ENCODE measurements around the gene FBXW11. TPM values are rescaled to one million over a fixed set of nuclear protein-coding genes. Genes with fewer than 3 reads are reported as not detected.
"Not testable (repeated sequence)": the region's sequence is repeated elsewhere in the genome, so short reads cannot be mapped to it uniquely, and the experiment has no call there.

FBXW11 gene
- total RNA-seq, 2 donors from 2014 or later: 34.1 to 37.5 TPM

DNA sequence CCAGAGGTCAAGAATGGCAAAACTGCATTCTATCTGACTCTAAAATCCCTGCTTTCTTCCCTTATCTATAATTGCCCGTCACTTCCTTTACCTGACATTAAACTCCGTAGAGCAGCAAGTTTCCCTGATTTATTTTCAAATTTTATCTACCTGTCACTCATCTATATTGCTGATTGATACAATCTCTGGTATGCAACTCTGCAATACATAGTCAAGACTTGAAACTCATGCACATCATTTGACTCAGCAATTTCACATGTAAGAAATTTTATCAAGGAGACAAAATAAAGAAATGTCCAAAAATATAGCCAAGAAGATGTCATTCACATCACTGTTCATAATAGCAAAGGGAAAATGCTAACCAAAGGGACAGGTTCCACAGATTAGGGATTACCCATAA is 39.5 kb downstream of the FBXW11 start:
- ATAC-seq (no peak), DNase-seq (no peak)
- intact Hi-C loops (cut with DNase I, micrococcal nuclease): no loop called here

DNA sequence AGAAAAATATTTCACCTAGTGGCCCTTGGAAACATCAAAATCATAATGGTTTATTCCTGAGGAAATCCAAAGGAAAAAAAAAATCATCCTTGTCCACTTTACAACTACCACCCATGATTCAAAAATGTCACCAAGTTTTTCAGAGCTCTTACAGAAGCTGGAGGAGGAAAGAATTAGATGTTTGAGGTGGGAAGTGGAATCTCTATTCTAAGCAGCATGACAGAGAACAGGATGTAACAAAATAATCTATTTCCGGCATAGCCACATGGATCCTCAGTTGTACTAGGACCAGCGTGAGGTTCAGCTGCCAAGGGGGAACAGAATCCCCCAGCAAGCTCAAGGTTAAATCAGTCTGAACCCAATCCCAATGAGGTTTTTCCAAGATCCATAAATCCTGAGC is 40.2 kb downstream of the FBXW11 start:
- ATAC-seq (no peak), DNase-seq (no peak)
- intact Hi-C loops (cut with DNase I, micrococcal nuclease): no loop called here

DNA sequence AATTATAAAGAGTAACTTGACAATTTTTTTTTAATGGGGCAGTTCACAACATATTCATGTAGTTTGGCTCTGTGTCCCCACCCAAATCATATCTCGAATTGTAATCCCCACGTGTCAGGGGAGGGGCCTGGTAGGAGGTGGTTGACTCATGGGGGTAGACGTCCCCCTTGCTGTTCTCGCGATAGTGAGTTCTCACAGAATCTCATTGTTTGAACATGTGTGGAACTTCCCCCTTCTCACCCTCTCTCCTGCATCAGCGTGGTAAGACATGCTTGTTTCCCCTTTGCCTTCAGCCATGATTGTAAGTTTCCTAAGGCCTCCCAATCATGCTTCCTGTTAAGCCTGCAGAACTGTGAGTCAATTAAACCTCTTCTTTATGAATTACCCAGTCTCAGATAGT is 40.7 kb downstream of the FBXW11 start:
- no peak for DNase-seq
- no peak for ATAC-seq
- intact Hi-C loops (cut with DNase I, micrococcal nuclease): no loop called here

DNA sequence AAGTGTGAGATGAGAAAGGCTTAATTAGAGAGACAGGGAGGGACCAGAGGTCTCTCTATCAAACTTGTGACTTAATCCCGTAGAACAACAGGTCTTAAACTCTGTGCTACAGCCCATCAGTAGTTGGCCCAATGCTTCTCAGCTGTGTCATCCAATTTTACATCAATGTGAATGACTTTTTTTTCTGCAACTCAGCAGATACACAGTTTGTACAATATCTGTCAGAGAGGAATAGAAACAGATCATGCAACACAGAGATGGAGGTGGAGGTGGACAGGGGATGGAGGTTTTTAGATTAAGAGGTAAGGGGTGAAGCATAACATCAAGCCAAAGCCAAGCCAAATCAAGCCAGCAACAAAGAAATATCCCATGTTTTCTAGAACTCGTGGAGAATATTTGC is 43.0 kb downstream of the FBXW11 start:
- intact Hi-C loops (cut with DNase I, micrococcal nuclease): no loop called here
- DNase-seq (no peak), ATAC-seq (no peak)

DNA sequence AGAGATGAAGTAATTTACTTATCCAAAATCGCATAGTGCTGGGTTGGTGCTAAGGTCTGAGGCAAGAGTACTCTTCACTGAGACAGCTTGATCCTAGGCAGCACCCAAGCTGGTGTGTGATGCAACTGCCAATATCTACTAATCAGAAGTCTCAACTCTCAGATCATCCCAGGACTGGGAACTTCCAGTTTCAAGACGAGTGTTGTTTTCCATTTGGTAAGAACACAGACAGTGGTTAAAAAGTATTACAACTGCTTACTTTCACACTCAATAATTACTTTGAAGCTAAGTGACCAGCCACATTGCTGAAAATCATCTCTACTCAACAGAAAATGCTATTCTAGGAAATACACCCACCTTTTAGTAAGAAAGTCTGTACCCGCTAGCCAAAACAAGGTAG is 45.3 kb downstream of the FBXW11 start:
- ATAC-seq: no peak
- intact Hi-C loops (cut with DNase I, micrococcal nuclease): no loop called here
- DNase-seq: no peak

DNA sequence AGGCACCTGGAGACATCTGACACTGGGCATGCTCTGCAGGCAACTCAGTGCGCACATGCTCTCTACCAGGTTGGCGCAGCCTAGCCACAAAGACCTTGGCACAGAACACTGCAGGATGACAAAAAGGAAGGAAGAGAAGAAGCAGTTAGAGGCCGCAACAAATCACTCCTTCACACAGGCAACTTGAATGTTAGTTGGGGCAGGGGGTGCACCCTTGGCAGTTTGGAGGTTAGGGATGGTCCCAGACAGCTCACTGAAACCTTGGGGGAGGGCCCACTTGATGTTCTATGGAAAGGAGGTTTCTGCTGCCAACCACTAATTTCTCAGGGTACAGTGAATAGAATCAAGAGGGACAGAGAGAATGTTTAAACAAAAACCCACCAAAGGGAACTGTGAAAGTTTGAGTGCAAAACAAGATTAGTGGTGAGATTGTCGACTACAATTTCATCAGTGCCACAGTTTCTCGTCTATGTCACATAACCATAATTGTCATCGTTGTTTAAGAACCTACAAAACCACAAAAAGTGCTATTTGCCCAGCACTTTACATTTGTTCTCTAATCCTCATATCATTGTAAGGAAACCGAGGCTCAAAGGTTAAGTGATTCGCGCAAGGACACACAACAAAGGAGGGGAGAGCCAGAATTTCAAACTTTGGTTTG is 48.7 kb downstream of the FBXW11 start:
- intact Hi-C loops (cut with DNase I, micrococcal nuclease): no loop called here
- ATAC-seq: no peak

DNA sequence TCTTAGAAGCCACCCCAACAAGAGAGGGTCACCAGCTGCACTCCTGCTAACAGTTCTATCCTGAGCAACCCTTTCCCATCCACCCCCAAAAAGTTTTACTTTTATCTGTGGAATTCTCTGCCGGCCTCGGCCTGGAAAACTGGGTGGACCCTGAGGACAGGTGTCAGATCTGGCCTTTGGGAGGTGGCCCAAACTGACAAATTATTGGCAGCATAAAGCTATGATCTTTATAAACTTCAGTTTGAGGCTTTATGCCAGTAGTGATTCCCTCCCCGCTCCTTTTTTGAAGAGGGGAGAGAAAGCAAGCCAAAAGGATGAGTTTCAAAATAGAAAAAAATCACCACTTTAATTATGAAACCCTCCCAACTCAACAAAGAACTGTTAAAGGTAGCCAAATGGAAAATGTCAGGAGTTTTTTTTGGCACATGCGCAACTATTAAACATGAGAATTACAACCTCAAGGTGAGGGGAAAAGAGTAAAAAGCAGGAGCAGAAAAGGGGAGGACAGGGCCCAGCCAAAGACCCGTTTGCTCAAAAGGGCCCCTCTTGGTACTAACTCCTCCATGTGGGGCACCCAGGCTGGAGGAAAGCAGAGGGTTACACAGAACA is 49.4 kb downstream of the FBXW11 start:
- DNase-seq: no peak
- ATAC-seq: no peak
- intact Hi-C loops (cut with DNase I, micrococcal nuclease): no loop called here

More for the DNA sequence above, 48.7 kb downstream of the FBXW11 start:
- no peak for DNase-seq

DNA sequence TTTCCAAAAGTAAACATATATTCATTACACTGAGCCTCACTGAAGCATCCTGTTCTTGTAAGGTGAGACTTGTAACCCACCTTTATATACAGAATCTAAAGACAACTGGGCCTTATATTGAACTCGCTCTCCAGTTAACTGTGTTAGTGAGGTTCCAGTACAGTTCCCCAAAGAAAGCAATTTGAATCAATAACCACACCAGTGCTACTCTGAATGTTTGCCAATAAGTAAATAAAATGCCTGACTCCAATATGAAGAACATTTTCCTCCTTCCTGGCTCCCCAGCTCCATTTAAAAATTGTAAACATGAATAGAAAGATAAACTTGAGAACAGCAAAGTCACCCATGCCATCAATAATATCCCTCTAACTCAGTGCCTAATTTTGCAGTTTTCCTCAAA is 50.1 kb downstream of the FBXW11 start:
- DNase-seq: no peak
- intact Hi-C loops (cut with DNase I, micrococcal nuclease): no loop called here
- no peak for ATAC-seq

DNA sequence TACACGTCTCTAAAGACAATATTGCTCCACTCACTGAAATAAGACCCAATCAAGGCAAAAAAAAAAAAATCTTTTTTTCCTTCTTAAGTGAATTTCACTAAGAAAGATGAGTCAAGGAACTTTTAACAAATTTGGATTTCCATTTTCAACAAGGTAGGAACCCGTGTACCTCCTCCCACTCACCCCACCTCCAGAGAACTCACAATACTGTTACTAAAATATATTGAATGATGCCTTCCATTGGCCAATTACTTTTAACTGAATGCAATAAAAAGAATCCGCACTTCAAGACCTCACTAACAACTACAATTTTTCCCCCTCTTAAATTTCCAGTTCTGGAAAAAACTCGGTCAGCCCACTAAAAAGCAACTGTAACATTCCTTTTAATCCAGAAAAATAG is 50.7 kb downstream of the FBXW11 start:
- ATAC-seq (no peak), DNase-seq (no peak)
- intact Hi-C loops (cut with DNase I, micrococcal nuclease): no loop called here

DNA sequence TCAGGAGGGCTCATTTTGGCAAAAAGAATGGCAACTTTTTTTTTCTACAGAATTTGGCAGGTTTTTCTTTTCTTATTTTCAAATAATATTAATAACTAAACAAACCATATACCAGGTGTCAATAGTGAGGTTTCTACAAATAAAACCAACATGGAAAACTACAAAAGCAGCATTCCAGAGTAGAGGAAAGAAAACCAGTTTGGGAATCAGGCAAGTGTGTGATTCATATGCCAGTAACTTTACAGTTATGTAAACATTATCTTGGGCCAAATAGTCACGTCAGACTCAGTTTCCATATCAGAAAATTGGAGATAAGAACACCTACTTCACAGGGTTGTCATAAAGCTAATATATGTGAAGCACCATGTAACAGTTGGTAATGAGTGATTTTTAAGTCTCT is 51.7 kb downstream of the FBXW11 start:
- DNase-seq: no peak
- no peak for ATAC-seq
- intact Hi-C loops (cut with DNase I, micrococcal nuclease): no loop called here

DNA sequence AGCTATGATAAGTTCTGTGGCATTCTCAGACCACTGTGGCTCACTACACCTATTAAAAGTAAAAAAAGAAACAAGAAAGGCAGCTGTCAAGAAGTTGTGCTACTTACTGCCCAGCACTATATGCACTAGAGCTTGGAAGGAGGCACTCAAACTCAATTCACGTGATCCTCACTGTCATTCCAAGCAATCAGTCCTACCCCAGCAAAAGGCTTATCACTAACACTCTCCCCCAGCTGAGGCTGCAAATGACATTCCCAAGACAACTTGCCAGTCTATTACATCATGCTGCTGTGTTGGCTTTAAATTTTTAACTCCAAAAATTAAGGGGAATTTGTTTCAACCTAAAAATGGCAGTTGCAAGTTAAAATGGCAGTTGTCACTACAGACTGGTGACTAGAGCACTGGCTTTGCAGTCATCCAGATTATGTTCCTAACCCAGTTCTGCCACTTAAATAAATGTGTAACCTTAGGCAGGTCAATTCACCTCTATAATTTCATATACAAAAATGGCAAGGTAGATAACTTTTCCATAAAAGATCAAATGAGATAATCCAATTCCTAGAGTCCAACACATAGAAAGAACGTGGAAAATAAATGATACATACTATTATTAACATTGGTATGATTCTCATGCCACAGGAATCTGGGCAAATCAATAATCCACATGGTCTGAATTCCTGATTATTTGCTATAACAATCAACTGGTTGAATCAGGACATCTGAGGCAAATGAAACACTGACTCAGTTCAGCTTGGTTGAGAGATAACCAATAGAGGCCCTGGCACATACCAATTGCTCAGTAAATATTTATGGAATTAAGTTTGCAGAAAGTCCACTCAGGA is 52.4 kb downstream of the FBXW11 start:
- no peak for DNase-seq
- ATAC-seq: no peak

DNA sequence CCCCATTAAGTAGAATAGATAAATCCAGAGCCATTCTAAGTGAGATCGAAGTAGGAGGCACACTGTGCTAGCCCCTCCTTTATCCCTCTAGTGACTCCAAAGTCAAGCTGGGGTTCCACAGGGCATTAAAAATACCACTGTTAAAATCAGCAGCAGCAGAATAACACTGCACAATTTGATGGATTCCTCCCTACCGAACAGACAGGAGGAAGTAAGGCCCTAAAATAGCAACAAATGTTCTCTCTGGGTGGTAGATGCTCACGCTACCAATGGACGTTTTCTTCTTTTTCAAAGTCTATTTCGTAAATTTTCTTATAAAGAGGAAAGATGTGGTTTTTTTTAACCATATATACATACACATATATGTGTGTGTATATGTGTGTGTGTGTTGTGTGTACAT is 54.4 kb downstream of the FBXW11 start:
- DNase-seq (no peak), ATAC-seq (no peak)
- intact Hi-C loops (cut with DNase I, micrococcal nuclease): no loop called here

More for the DNA sequence above, 52.4 kb downstream of the FBXW11 start:
- intact Hi-C loops (cut with DNase I, micrococcal nuclease): no loop called here

DNA sequence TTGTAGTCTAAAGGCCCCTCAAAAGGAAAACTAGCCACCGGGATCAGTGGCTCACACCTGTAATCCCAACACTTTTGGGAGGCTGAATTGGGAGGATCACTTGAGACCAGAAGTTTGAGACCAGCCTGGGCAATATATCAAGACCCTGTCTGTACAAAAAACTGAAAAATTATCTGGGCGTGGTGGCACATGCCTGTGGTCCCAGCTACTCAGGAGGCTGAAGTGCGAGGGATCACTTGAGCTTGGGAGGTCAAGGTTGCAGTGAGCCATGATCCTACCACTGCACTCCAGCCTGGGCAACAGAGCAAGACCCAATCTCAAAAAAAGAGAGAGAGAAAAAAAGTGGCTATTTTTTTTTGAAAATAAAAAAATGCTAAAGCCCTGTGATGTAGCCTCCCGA is 55.2 kb downstream of the FBXW11 start:
- DNase-seq (no peak), ATAC-seq (no peak)
- intact Hi-C loops (cut with DNase I, micrococcal nuclease): no loop called here

DNA sequence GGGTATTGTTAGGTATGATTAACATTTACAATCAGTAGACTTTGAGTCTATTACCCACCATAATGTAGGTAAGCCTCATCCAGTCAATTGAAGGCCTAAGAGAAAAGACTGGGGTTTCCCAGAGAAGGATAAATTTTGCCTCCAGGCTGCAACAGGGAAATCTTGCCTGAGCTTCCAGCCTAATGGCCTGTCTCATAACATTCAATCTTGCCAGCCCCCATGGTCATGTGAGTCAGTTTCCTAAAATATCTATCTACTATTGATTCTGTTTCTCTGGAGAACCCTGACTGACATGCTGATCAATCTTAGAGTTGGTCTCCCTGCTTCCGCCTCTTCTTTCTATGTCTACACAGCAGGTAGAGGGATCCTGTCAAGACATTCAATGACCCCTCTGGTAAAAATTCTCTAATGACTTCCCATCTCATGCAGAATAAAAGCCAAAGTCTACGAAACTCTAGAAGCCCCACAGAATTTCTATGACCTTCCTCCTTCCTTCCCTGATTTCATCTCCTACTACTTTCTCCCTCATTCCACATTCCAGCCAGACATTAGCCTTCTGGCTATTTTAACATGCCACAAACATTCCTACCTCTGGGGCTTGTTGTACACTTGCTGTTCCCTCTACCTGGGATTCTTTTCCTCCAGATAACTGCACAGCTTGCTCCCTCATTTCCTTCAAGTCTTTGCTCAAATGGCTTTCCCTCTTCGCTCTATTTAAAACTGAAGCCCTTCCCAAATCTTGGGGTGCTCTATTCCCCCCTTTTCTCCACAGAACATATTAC is 60.2 kb downstream of the FBXW11 start:
- intact Hi-C loops (cut with DNase I, micrococcal nuclease): no loop called here
- DNase-seq (no peak), ATAC-seq (peak; percentile 48)

DNA sequence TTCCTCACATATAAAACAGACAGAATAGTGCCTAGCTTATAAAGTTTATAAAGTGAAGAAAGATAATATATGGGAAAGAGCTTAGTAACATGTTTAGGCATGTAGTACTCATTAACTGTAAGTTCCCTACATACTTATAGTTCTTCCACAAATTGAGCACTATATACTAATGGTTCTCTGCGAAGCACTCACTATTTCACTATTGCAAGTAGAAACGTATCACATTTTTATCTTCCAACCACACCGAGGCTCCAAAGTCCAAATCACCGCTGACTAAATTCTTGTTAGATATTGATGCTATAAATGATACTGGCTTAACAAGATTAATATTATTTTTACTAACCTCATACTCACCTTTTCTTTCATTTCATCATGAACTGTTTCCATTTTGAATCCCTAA is 61.0 kb downstream of the FBXW11 start:
- intact Hi-C loops (cut with DNase I, micrococcal nuclease): no loop called here
- ATAC-seq: peak; percentile 41
- no peak for DNase-seq

DNA sequence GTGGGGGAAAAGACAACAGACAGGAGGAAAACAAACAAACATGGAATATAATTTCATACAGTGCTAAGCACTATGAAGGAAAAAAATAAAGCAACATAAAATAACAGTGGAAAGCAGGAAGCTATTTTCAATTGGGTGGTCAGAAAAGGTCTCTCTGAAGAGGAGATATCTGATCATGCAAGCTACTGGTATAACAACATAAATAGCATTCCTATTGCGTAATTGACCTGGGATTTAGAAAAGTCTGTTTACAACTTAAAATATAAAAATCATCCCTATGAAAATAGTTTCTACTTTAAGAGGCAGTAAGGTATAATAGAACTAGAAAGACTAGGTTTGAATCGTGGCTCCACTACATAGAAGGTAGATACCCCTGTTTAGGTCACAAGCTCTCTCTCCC is 61.4 kb downstream of the FBXW11 start:
- DNase-seq (no peak), ATAC-seq (no peak)
- intact Hi-C loops (cut with DNase I, micrococcal nuclease): no loop called here

DNA sequence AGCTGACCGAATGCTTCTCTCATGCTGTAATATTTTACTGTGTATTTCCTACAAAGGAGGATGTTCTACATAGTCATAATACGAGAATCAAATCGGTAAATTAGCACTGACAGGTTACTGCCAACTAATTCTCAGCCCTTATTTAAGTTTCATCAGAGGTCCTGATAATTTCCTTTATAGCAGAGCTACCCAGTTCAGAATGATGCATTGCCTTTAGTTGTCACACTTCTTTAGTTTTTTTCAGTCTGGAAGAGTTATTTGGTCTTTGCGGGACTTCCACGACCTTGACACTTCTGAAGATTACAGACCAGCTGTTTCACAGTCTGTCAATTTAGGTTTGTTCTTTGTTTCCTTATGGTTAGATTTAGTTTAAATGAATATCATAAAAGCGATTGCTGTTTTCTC is 64.3 kb downstream of the FBXW11 start:
- ATAC-seq: peak; percentile 61
- intact Hi-C loops (cut with DNase I, micrococcal nuclease); DNase-seq: not testable (repeated sequence)

DNA sequence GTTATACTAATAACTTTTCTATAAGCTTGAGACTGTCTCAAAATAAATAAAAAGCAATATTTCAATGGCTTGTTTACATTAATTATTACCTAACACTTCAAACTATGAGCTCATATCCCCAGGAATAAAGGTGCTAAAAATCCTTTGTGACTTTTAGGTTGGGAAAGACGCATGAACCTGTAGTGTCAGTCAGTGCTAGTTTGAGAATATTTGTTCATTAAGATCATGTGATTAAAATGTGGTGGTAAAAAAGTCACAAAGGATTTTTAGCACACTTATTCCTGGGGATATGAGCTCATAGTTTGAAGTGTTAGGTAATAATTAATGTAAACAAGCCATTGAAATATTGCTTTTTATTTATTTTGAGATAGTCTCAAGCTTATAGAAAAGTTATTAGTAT is 64.8 kb downstream of the FBXW11 start:
- DNase-seq; intact Hi-C loops (cut with DNase I, micrococcal nuclease); ATAC-seq: not testable (repeated sequence)

DNA sequence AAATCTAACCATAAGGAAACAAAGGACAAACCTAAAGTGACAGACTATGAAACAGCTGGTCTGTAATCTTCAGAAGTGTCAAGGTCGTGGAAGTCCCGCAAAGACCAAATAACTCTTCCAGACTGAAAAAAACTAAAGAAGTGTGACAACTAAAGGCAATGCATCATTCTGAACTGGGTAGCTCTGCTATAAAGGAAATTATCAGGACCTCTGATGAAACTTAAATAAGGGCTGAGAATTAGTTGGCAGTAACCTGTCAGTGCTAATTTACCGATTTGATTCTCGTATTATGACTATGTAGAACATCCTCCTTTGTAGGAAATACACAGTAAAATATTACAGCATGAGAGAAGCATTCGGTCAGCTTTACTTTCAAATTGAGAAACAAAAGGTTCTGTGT is 65.2 kb downstream of the FBXW11 start:
- intact Hi-C loops (cut with DNase I, micrococcal nuclease); DNase-seq: not testable (repeated sequence)
- peak; percentile 23 for ATAC-seq
